Purkinje cell (primary cell): ENCODE measurements around the gene CASTOR2. TPM values are rescaled to one million over a fixed set of nuclear protein-coding genes. Genes with fewer than 3 reads are reported as not detected.

Source experiments
- polyA plus RNA-seq: library from polyadenylated mRNA; unstranded; fragments of >200 nt; fragmentation: Nextera tagmentation; gene quantifications from 2 replicates; pipeline ENCODE4 v1.2.1, GENCODE V29; 2014

CASTOR2 gene
- polyA plus RNA-seq, result not detected in 2 replicates

DNA sequence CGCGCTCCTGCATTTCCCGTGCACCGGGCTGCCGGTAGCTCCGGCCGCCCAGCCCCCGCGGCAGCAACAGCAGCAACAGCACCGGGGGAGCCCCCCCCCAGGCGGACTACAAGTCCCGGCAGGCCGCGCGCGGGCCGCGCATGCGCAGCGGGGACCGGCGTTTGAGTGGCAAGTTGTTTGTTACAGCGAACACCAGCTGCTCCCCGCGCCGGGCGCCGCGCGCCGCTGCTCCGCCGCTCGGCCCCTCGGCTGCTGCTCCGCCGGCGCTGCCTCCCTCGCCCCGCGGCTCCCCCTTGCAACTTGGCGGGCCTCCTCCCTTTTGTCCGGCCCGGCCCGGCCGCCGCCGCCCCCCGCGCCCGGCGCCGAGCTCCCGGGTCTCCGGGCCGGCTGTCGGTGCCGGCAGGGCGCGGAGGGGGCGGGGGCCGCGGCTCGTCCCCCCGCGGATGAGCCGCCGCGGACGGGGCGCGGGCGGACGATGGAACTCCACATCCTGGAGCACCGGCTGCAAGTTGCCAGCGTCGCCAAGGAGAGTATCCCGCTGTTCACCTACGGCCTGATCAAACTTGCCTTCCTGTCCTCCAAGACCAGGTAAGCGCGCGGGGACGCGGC is at the start of gene CASTOR2:
Gene CASTOR2, plus strand, starts transcription at position 195 of the 609 bp plus-strand sequence. Its CDS starts 281 bp downstream, at position 476.

Other genes with a start within 250 kb of the CASTOR2 start
- not detected in 2 replicates for gene NCF1, start 190.7 kb upstream of the CASTOR2 start, polyA plus RNA-seq
- 3.9 and 5.5 TPM in 2 replicates for gene GTF2IRD2, start 113.1 kb upstream of the CASTOR2 start, polyA plus RNA-seq
- gene RCC1L, start 109.1 kb downstream of the CASTOR2 start, polyA plus RNA-seq, result 1.4 and 4.3 TPM in 2 replicates
- gene GTF2IRD2B, start 127.9 kb downstream of the CASTOR2 start, polyA plus RNA-seq, result 5.1 and 5.3 TPM in 2 replicates